GM12875 (cell line): ENCODE results near the gene DGKH.
"Not testable (repeated sequence)": the region's sequence is repeated elsewhere in the genome, so short reads cannot be mapped to it uniquely, and the experiment has no call there.

Experiments
- H3K4me3 ChIP-seq: one replicate; pipeline ENCODE4 v1.5.1; 2011; ENCODE audit warnings: low read depth, low read length, control low read depth
- TF ChIP-seq, protein P1 (sequence below): IDR thresholded peaks from 2 replicates; pipeline ENCODE4 v1.5.1; 2011; ENCODE audit warnings: low read depth, mild to moderate bottlenecking, control low read depth, inconsistent platforms, low read length, moderate library complexity, borderline replicate concordance; ENCODE audit not compliant: insufficient read depth

Gene DGKH

DNA sequence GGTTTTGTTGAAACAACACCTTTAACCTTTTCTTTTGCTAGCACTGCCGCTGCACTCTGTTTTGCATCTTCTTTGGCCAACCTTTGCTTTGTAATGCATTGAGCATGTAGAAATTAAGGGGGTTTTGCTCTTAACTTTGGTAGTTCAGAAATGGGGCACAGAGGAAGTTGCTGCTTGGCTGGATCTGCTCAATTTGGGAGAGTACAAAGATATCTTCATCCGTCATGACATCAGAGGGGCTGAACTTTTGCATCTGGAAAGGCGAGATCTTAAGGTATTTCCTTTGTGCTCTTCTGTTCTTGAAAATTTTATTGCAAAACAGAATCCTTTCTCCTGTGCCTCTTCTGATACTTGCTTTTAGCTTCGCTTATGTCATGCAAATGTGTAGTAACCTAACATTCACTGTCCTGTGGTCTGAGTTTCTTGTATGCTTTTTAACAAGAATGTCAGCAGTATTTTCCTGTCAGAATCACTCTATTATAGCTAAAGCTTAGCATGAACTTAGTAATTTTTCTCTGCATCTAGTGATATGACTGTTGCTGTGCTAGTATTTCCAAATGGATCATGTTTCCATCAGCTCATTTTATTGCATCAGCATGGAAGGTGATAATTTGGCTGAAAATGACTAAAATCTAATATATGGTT is 172.8 kb downstream of the DGKH start:
- TF ChIP-seq, protein P1, sequence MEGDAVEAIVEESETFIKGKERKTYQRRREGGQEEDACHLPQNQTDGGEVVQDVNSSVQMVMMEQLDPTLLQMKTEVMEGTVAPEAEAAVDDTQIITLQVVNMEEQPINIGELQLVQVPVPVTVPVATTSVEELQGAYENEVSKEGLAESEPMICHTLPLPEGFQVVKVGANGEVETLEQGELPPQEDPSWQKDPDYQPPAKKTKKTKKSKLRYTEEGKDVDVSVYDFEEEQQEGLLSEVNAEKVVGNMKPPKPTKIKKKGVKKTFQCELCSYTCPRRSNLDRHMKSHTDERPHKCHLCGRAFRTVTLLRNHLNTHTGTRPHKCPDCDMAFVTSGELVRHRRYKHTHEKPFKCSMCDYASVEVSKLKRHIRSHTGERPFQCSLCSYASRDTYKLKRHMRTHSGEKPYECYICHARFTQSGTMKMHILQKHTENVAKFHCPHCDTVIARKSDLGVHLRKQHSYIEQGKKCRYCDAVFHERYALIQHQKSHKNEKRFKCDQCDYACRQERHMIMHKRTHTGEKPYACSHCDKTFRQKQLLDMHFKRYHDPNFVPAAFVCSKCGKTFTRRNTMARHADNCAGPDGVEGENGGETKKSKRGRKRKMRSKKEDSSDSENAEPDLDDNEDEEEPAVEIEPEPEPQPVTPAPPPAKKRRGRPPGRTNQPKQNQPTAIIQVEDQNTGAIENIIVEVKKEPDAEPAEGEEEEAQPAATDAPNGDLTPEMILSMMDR, result no peak
- no peak overlapping the region for H3K4me3 ChIP-seq

DNA sequence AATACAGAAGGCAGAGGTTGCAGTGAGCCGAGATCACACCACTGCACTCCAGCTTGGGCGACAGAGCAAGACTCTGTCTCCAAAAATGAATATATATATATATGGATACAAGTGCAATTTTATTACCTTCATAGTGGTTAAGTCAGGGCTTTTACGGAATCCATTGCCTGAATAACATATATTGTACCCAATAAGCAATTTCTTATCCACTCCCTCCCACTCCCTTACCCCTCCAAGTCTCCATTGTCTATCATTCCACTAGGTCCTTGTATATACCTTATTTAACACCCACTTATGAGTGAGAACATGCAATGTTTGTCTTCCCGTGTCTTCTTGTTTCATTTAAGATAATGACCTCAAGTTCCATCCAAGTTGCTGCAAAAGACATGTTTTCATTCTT is 175.2 kb downstream of the DGKH start:
- TF ChIP-seq, protein P1, result no peak
- no peak overlapping the region for H3K4me3 ChIP-seq

DNA sequence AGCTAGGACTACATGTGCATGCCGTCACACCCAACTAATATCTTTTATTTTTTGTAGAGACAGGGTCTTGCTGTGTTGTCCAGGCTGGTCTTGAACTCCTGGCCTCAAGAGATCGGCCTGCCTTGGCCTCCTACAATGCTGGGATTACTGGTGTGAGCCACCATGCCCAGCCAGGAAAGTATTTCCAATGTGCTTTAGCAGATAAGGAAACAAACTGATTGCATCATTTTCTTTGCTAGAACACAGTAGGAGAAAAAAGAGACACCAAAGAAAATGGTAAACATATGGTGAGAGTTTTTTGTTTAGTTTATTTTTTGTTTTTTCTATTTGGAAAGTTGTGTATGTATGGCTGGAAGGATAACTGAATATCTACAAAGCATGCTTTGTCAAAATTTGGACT is 176.6 kb downstream of the DGKH start:
- TF ChIP-seq, protein P1, result no peak
- H3K4me3 ChIP-seq, result no peak overlapping the region

DNA sequence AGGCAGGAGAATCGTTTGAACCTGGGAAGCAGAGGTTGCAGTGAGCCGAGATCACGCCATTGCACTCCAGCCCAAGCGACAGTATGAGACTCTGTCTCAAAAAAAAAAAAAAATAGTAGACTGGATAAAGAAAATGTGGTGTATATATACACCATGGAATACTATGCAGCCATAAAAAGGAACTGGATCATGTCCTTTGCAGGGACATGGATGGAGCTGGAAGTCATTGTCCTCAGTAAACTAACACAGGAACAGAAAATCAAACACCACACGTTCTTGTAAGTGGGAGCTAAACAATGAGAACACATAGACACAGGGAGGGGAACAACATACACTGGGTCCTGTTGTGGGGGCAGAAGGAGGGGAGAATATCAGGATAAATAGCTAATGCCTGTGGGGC is 178.3 kb downstream of the DGKH start:
- H3K4me3 ChIP-seq, result not testable (repeated sequence)

DNA sequence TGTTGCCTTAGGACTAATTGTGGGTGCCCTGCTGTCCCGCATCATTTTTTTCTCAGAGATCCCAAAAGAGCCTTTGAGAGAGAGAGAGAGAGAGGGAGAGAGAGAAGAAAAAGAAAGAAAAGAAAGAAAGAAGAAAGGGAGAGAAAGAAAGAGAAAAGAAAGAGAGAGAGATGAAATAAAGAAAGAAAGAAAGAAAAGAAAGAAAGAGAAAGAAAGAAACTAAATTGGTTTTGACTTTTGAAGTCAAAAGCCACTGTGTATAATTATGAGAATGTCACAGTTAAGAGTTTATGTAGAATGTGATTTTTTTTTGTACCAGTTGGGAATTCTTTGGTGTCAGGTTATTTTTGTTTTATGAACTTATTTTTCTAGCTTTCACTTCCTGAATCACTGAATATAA is 180.1 kb downstream of the DGKH start:
- TF ChIP-seq, protein P1, result no peak
- H3K4me3 ChIP-seq, result no peak overlapping the region

DNA sequence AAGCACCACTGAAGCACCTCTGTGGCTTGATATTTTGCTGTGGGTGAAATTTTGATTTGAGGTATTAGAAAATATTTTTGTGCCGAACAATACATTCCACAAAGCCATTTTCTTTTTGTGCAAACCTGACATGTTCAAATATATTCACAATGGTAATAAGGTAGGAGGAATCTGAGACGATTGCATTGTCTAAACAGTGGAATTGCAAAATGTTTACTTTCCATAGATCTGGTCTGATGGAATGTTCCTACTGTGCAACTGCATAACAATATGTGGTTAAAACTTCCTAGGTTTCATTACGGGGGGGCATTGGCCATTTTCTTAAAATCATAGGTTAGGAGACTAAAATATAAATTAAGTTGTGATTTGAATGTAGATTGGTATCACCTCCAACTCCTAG is 180.8 kb downstream of the DGKH start:
- TF ChIP-seq, protein P1, result no peak
- no peak overlapping the region for H3K4me3 ChIP-seq

DNA sequence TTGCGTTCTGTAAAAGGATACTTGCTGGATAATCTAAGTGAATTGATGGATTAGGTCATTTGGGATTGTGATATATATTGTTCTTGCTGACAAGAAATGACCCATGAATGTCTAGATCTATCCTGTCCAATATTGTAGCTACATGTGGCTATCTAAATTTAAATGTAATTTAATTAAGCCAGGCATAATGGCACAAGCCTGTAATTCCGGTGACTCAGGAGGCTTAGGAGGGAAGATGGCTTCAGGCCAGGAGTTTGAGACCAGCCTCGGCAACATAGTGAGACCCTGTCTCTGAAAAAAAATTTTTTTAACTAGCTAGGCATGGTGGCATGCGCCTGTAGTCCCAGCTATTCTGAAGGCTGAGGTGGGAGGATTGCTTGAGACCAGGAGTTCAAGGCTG is 184.2 kb downstream of the DGKH start:
- no peak overlapping the region for H3K4me3 ChIP-seq
- TF ChIP-seq, protein P1, result no peak

DNA sequence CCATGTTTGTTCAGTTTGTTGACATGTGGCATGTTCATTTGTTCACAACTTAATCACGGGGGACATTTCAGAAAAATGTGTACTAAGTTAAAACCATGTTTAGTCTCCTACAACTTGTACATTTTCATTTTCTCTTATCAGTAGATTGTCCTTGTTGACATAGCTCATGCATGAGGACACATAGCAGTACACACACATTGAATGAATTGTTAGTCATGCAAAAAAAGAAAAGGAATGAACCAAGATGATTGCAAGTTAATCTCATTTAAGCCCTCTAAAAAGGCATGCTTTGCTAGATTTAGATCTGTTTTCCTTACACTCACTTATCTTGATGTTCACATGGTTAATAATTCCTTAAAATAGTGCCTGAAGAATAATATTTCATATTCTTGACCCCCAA is 185.3 kb downstream of the DGKH start:
- H3K4me3 ChIP-seq, result no peak overlapping the region
- TF ChIP-seq, protein P1, result no peak
